ENCODE measurements around the gene ZFAND6.
"Not testable (repeated sequence)": the region's sequence is repeated elsewhere in the genome, so short reads cannot be mapped to it uniquely, and the experiment has no call there.

Gene ZFAND6

GRCh38 chr15:80152180-80152895 lies 92.9 kb downstream of the ZFAND6 start:
- DNase-seq: peak; percentile 78

- DNase-seq: peak; percentile 61
These were observed 93.7 kb downstream of the ZFAND6 start, which contains the start of gene FAH for GRCh38 chr15:80152896-80153876. FAH (plus strand) TSS chr15:80152999; CDS start chr15:80153055, 56 bp downstream.

- no peak for DNase-seq
These were observed 94.4 kb downstream of the ZFAND6 start for GRCh38 chr15:80153900-80154299.

GRCh38 chr15:80154336-80154735 lies 94.9 kb downstream of the ZFAND6 start:
- peak; percentile 12 for DNase-seq

GRCh38 chr15:80155001-80155377 lies 95.5 kb downstream of the ZFAND6 start:
- DNase-seq: no peak

GRCh38 chr15:80155378-80156175 lies 96.1 kb downstream of the ZFAND6 start:
- DNase-seq: not testable (repeated sequence)

GRCh38 chr15:80156176-80156720 lies 96.8 kb downstream of the ZFAND6 start:
- DNase-seq: no peak

GRCh38 chr15:80157215-80157614 lies 97.7 kb downstream of the ZFAND6 start:
- no peak for DNase-seq

GRCh38 chr15:80159301-80159700 lies 99.8 kb downstream of the ZFAND6 start:
- DNase-seq: no peak

GRCh38 chr15:80159811-80160569 lies 100.5 kb downstream of the ZFAND6 start:
- DNase-seq: no peak

GRCh38 chr15:80160570-80161156 lies 101.2 kb downstream of the ZFAND6 start:
- peak; percentile 57 for DNase-seq

GRCh38 chr15:80161468-80162016 lies 102.1 kb downstream of the ZFAND6 start:
- DNase-seq: no peak

GRCh38 chr15:80162059-80162554 lies 102.6 kb downstream of the ZFAND6 start:
- no peak for DNase-seq

- DNase-seq: no peak
These were observed 103.7 kb downstream of the ZFAND6 start for GRCh38 chr15:80163217-80163616.

- no peak for DNase-seq
These were observed 104.4 kb downstream of the ZFAND6 start for GRCh38 chr15:80163897-80164296.

- no peak for DNase-seq
These were observed 108.5 kb downstream of the ZFAND6 start for GRCh38 chr15:80167936-80168335.

GRCh38 chr15:80168421-80168820 lies 108.9 kb downstream of the ZFAND6 start:
- DNase-seq: no peak

GRCh38 chr15:80169768-80170357 lies 110.4 kb downstream of the ZFAND6 start:
- no peak for DNase-seq

GRCh38 chr15:80170596-80170995 lies 111.1 kb downstream of the ZFAND6 start:
- DNase-seq: no peak

- no peak for DNase-seq
These were observed 112.3 kb downstream of the ZFAND6 start for GRCh38 chr15:80171787-80172186.
